ENCODE measurements around the gene DCTN3.

DCTN3 gene

GRCh38 chr9:34623374-34624235, 3.3 kb upstream of the DCTN3 start:
- DNase-seq, result no peak

- no peak for DNase-seq
These were observed 5.2 kb downstream of the DCTN3 start for GRCh38 chr9:34615132-34615531.

- DNase-seq, result peak; percentile 60
These were observed 7.4 kb downstream of the DCTN3 start for GRCh38 chr9:34612788-34613390.

GRCh38 chr9:34611811-34612787, 8.2 kb downstream of the DCTN3 start, which contains the start of gene RPP25L:
Gene RPP25L, minus strand, starts transcription at chr9:34612097. Its CDS starts 801 bp downstream, at chr9:34611296.
- peak; percentile 85 for DNase-seq

- no peak for DNase-seq
These were observed 9.0 kb downstream of the DCTN3 start for GRCh38 chr9:34611251-34611810.

- DNase-seq, result no peak
These were observed 9.7 kb downstream of the DCTN3 start for GRCh38 chr9:34610434-34611206.

GRCh38 chr9:34607331-34607730, 13.0 kb downstream of the DCTN3 start:
- no peak for DNase-seq

- DNase-seq, result no peak
These were observed 13.4 kb downstream of the DCTN3 start for GRCh38 chr9:34606905-34607304.

GRCh38 chr9:34606190-34606589, 14.1 kb downstream of the DCTN3 start:
- no peak for DNase-seq

- peak; percentile 56 for DNase-seq
These were observed 16.6 kb downstream of the DCTN3 start for GRCh38 chr9:34603610-34604231.

GRCh38 chr9:34601937-34602573, 18.2 kb downstream of the DCTN3 start:
- no peak for DNase-seq

GRCh38 chr9:34600908-34601307, 19.4 kb downstream of the DCTN3 start:
- DNase-seq, result no peak

- no peak for DNase-seq
These were observed 20.7 kb downstream of the DCTN3 start for GRCh38 chr9:34599546-34599945.

- DNase-seq, result no peak
These were observed 26.1 kb downstream of the DCTN3 start for GRCh38 chr9:34594177-34594576.

- DNase-seq, result no peak
These were observed 27.2 kb downstream of the DCTN3 start for GRCh38 chr9:34592895-34593601.

GRCh38 chr9:34591917-34592866, 28.1 kb downstream of the DCTN3 start:
- DNase-seq, result no peak

GRCh38 chr9:34591248-34591916, 28.9 kb downstream of the DCTN3 start:
- DNase-seq, result peak; percentile 60

Measured in fibroblast of skin of abdomen (primary cell).